HEK293 (cell line): ENCODE results near the gene SYTL1.

Experiments used
- CTCF ChIA-PET: fragments of 350-600 bp; formaldehyde crosslinking; extraction: SDS; loops from one replicate; lab custom pipeline; 2021; ENCODE audit warnings: antibody characterized with exemption; lab: Yijun Ruan, JAX
- POLR2A ChIA-PET: fragments of 300-600 bp; formaldehyde crosslinking; extraction: SDS; loops from one replicate; lab custom pipeline; 2020; ENCODE audit warnings: antibody characterized with exemption, inconsistent platforms; lab: Yijun Ruan, JAX
- H3K27ac ChIP-seq: fragments of 200-500 bp; sonication (Bioruptor generic); 2 replicates; pipeline ENCODE4 v1.5.1; 2014; ENCODE audit warnings: low read depth, low read length, control low read depth, inconsistent platforms; ENCODE audit errors: extremely low read depth
- H3K36me3 ChIP-seq, 2 experiments: fragments of 200-500 bp in 1 of 2; sonication (Bioruptor generic) in 1 of 2; 1 replicate in 1 of 2; 2 replicates in 1 of 2; pipeline ENCODE4 v1.5.1; 2014 to 2017; ENCODE audit warnings: inconsistent platforms in 2 of 2, low read length in 2 of 2; ENCODE audit not compliant: control insufficient read depth in 2 of 2, insufficient read depth in 1 of 2
- H3K4me1 ChIP-seq: fragments of 200-500 bp; sonication (Bioruptor generic); 2 replicates; pipeline ENCODE4 v1.5.1; 2014; ENCODE audit warnings: mild to moderate bottlenecking, low read length, inconsistent platforms; ENCODE audit not compliant: control insufficient read depth, insufficient read depth
- H3K4me3 ChIP-seq: 2 replicates; pipeline ENCODE4 v1.5.1; 2011; ENCODE audit warnings: low read depth, mild to moderate bottlenecking, control low read depth, low read length, moderate library complexity
- H3K9me3 ChIP-seq: fragments of 200-500 bp; sonication (Bioruptor generic); 2 replicates; pipeline ENCODE4 v1.5.1; 2014; ENCODE audit warnings: low read depth, low read length, inconsistent platforms; ENCODE audit not compliant: control insufficient read depth, insufficient read depth
- BCL11B ChIP-seq: fragments of 450-650 bp; formaldehyde crosslinking; IDR thresholded peaks from 2 replicates; pipeline ENCODE4 v1.5.1; 2016; ENCODE audit warnings: low read depth, missing biosample characterization, missing genetic modification characterization
- GLIS1 ChIP-seq: fragments of 450-650 bp; formaldehyde crosslinking; IDR thresholded peaks from 2 replicates; pipeline ENCODE4 v1.5.1; 2016; ENCODE audit warnings: missing biosample characterization, missing genetic modification characterization
- SP2 ChIP-seq: fragments of 450-650 bp; formaldehyde crosslinking; IDR thresholded peaks from 2 replicates; pipeline ENCODE4 v1.5.1; 2016; ENCODE audit warnings: missing biosample characterization, missing genetic modification characterization
- TCF7L2 ChIP-seq: IDR thresholded peaks from 2 replicates; pipeline ENCODE4 v1.6.1; 2011; ENCODE audit warnings: low read depth, mild to moderate bottlenecking, inconsistent platforms, low read length, moderate library complexity, borderline replicate concordance
- ZFP41 ChIP-seq: fragments of 450-650 bp; formaldehyde crosslinking; IDR thresholded peaks from 2 replicates; pipeline ENCODE4 v1.5.1; 2016; ENCODE audit warnings: missing biosample characterization, missing genetic modification characterization, borderline replicate concordance
- ZIC2 ChIP-seq: fragments of 450-650 bp; formaldehyde crosslinking; IDR thresholded peaks from 2 replicates; pipeline ENCODE4 v1.5.1; 2016; ENCODE audit warnings: missing biosample characterization, missing genetic modification characterization
- ZNF214 ChIP-seq: fragments of 450-650 bp; formaldehyde crosslinking; IDR thresholded peaks from 2 replicates; pipeline ENCODE4 v1.5.1; 2017; ENCODE audit warnings: missing biosample characterization, mild to moderate bottlenecking, missing genetic modification characterization, borderline replicate concordance
- ZNF266 ChIP-seq: fragments of 450-650 bp; formaldehyde crosslinking; IDR thresholded peaks from 2 replicates; pipeline ENCODE4 v1.5.1; 2016; ENCODE audit warnings: missing biosample characterization, missing genetic modification characterization, low read depth
- ZNF311 ChIP-seq: fragments of 450-650 bp; formaldehyde crosslinking; IDR thresholded peaks from 2 replicates; pipeline ENCODE4 v1.5.1; 2017; ENCODE audit warnings: missing biosample characterization, missing genetic modification characterization, borderline replicate concordance
- ZNF560 ChIP-seq: fragments of 450-650 bp; formaldehyde crosslinking; IDR thresholded peaks from 2 replicates; pipeline ENCODE4 v1.5.1; 2017; ENCODE audit warnings: missing biosample characterization, missing genetic modification characterization, borderline replicate concordance
- ZNF600 ChIP-seq: fragments of 450-650 bp; formaldehyde crosslinking; IDR thresholded peaks from 2 replicates; pipeline ENCODE4 v1.5.1; 2016; ENCODE audit warnings: missing biosample characterization, missing genetic modification characterization
- ZNF623 ChIP-seq: fragments of 450-650 bp; formaldehyde crosslinking; IDR thresholded peaks from 2 replicates; pipeline ENCODE4 v1.5.1; 2016; ENCODE audit warnings: missing biosample characterization, missing genetic modification characterization
- ZNF658 ChIP-seq: fragments of 450-650 bp; formaldehyde crosslinking; IDR thresholded peaks from 2 replicates; pipeline ENCODE4; 2016; ENCODE audit warnings: missing biosample characterization, missing genetic modification characterization
- ZNF677 ChIP-seq: fragments of 450-650 bp; IDR thresholded peaks from 2 replicates; pipeline ENCODE4 v1.5.0; 2018; ENCODE audit warnings: missing biosample characterization, mild to moderate bottlenecking, missing genetic modification characterization, moderate library complexity
- TF ChIP-seq, protein P1 (sequence below): fragments of 450-650 bp; formaldehyde crosslinking; IDR thresholded peaks from 2 replicates; pipeline ENCODE4 v1.5.1; 2016; ENCODE audit warnings: missing biosample characterization, missing genetic modification characterization, borderline replicate concordance
- TF ChIP-seq, protein P2 (sequence below): fragments of 450-650 bp; formaldehyde crosslinking; IDR thresholded peaks from 2 replicates; pipeline ENCODE4 v1.5.1; 2016; ENCODE audit warnings: missing biosample characterization, missing genetic modification characterization
- TF ChIP-seq, protein P3 (sequence below): IDR thresholded peaks from 2 replicates; pipeline ENCODE4 v1.6.1; 2011; ENCODE audit warnings: mild to moderate bottlenecking, low read depth, low read length, borderline replicate concordance
- TF ChIP-seq, protein P4 (sequence below): fragments of 450-650 bp; formaldehyde crosslinking; IDR thresholded peaks from 2 replicates; pipeline ENCODE4 v1.5.1; 2017; ENCODE audit warnings: missing biosample characterization, missing genetic modification characterization
- TF ChIP-seq, protein P5 (sequence below): fragments of 450-650 bp; formaldehyde crosslinking; conservative IDR thresholded peaks from 2 replicates; pipeline ENCODE4 v1.5.1; 2016; ENCODE audit warnings: low read depth, missing biosample characterization, missing genetic modification characterization
- TF ChIP-seq, protein P6 (sequence below): fragments of 450-650 bp; formaldehyde crosslinking; optimal IDR thresholded peaks from 2 replicates; pipeline ENCODE3; 2016; ENCODE audit warnings: missing biosample characterization, mild to moderate bottlenecking, missing genetic modification characterization
- TF ChIP-seq, protein P7 (sequence below): fragments of 450-650 bp; formaldehyde crosslinking; IDR thresholded peaks from 2 replicates; pipeline ENCODE4 v1.5.1; 2016; ENCODE audit warnings: missing biosample characterization, missing genetic modification characterization, low read depth

The SYTL1 gene

DNA sequence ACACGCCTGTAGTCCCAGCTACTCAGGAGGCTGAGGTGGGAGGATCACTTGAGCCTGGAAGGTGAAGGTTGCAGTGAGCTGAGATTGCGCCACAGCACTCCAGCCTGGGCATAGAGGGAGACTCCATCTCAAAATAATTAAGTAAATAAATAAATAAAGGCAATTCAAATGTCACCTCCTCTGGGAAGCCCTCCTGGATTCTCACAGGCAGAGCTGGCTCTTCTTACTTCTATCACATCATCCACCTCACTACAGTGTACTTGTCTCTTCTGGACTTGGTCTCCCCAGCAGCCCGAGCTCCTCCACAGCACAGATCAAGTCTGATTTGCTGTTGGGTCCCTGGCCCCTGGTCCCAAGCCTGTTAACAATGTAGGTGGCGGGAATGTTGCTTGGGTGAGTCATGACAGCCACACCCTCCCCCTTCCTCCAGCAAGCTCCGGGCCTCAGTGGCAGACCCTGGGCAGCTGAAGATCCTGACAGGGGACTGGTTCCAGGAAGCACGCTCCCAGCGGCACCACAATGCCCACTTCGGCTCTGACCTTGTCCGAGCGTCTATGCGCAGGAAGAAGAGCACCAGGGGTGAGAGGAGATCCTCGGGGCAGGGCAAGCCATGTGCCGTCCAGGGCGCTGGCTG, 5.3 kb downstream of the SYTL1 start (continued):
- TF ChIP-seq ZNF311 (tag by site-specific recombination): no peak
- TF ChIP-seq, protein P1, sequence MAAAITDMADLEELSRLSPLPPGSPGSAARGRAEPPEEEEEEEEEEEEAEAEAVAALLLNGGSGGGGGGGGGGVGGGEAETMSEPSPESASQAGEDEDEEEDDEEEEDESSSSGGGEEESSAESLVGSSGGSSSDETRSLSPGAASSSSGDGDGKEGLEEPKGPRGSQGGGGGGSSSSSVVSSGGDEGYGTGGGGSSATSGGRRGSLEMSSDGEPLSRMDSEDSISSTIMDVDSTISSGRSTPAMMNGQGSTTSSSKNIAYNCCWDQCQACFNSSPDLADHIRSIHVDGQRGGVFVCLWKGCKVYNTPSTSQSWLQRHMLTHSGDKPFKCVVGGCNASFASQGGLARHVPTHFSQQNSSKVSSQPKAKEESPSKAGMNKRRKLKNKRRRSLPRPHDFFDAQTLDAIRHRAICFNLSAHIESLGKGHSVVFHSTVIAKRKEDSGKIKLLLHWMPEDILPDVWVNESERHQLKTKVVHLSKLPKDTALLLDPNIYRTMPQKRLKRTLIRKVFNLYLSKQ (tag by site-specific recombination): no peak
- peak; percentile 35; the same call in 1 of the 2 replicates for TF ChIP-seq ZNF600 (tag by site-specific recombination)
- TF ChIP-seq ZNF560 (tag by site-specific recombination): no peak
- TF ChIP-seq ZFP41 (tag by site-specific recombination): no peak
- TF ChIP-seq ZNF677 (tag by site-specific recombination): no peak
- TF ChIP-seq, protein P2, sequence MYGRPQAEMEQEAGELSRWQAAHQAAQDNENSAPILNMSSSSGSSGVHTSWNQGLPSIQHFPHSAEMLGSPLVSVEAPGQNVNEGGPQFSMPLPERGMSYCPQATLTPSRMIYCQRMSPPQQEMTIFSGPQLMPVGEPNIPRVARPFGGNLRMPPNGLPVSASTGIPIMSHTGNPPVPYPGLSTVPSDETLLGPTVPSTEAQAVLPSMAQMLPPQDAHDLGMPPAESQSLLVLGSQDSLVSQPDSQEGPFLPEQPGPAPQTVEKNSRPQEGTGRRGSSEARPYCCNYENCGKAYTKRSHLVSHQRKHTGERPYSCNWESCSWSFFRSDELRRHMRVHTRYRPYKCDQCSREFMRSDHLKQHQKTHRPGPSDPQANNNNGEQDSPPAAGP (tag by site-specific recombination): 0 out of 2 replicates have a peak, but pooled peaks have one; percentile 39
- TF ChIP-seq, protein P3, sequence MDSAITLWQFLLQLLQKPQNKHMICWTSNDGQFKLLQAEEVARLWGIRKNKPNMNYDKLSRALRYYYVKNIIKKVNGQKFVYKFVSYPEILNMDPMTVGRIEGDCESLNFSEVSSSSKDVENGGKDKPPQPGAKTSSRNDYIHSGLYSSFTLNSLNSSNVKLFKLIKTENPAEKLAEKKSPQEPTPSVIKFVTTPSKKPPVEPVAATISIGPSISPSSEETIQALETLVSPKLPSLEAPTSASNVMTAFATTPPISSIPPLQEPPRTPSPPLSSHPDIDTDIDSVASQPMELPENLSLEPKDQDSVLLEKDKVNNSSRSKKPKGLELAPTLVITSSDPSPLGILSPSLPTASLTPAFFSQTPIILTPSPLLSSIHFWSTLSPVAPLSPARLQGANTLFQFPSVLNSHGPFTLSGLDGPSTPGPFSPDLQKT: no peak

DNA sequence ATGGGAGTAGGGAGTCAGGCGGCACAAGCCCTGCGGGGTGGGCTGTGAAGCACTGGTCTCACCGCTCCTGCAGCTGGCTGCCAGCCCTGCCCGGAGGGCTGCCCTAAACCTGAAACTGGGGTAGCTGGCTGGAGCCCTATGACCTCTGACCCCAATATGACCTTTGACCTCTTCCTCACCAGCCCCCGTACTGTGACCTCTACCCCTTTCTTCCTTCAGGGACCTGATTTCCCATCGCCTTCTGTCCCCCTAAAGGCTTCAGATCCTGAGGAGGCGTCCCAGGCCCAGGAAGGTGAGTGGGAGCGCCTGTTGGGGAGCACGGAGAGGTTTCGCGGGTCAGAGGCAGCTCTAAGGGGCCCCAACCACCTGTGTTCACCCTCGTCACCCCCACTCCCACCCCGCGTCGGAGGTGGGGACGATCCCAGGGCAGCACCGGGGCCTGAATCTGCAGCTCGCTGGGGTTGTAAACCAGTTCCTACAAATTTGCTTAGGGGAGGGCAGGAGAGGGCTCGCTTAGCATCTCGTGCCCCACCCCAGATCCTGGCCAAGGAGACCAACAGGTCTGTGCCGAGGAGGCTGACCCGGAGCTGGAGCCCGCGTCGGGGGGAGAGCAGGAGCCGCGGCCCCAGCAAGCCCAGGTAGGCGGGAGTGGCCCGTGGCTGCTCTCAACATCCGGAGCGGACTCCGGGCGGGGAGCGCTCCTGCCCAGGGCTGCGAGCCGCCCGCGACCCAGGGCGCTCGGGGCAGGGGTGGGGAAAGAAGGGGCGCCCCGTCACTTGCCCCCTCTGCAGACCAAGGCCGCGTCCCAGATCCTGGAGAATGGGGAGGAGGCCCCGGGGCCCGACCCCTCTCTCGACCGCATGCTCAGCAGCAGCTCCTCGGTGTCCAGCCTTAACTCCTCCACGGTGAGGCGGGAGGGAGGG, 7.3 kb downstream of the SYTL1 start:
- CTCF ChIA-PET: interaction anchor here (0.7 to 3.2 kb wide), 6 partner anchors 16 to 46 kb away, joined by 3 to 17 read pairs (median 6); partner anchors contain the start of gene MAP3K6
- Histone ChIP-seq H3K36me3 (peaks cover 0 to 18% of the 10 kb centered on the region in 2 experiments; a peak in 1 of 3 replicates), H3K9me3 (no peaks in the 10 kb centered on the region), H3K4me1 (peaks cover 4% of the 10 kb centered on the region), H3K27ac (no peak overlapping the region), H3K4me3 (peak overlapping the region; percentile 13)
- POLR2A ChIA-PET: interaction anchor here (0.6 to 2.0 kb wide), 9 partner anchors 10 to 449 kb away, joined by 3 to 17 read pairs (median 5); partner anchors contain the start of genes GPATCH3, MAP3K6, SLC9A1 and TMEM222
- TF ChIP-seq ZNF658 (tag by site-specific recombination) (no peak), TCF7L2 (no peak), GLIS1 (tag by site-specific recombination) (peak; percentile 71), BCL11B (tag by site-specific recombination) (peak; percentile 99), ZNF623 (tag by site-specific recombination) (no peak), ZIC2 (tag by site-specific recombination) (no peak), SP2 (peak; percentile 59), ZNF214 (no peak), ZNF266 (tag by site-specific recombination) (no peak)
- TF ChIP-seq, protein P4, sequence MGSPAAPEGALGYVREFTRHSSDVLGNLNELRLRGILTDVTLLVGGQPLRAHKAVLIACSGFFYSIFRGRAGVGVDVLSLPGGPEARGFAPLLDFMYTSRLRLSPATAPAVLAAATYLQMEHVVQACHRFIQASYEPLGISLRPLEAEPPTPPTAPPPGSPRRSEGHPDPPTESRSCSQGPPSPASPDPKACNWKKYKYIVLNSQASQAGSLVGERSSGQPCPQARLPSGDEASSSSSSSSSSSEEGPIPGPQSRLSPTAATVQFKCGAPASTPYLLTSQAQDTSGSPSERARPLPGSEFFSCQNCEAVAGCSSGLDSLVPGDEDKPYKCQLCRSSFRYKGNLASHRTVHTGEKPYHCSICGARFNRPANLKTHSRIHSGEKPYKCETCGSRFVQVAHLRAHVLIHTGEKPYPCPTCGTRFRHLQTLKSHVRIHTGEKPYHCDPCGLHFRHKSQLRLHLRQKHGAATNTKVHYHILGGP (tag by site-specific recombination): no peak
- TF ChIP-seq, protein P5, sequence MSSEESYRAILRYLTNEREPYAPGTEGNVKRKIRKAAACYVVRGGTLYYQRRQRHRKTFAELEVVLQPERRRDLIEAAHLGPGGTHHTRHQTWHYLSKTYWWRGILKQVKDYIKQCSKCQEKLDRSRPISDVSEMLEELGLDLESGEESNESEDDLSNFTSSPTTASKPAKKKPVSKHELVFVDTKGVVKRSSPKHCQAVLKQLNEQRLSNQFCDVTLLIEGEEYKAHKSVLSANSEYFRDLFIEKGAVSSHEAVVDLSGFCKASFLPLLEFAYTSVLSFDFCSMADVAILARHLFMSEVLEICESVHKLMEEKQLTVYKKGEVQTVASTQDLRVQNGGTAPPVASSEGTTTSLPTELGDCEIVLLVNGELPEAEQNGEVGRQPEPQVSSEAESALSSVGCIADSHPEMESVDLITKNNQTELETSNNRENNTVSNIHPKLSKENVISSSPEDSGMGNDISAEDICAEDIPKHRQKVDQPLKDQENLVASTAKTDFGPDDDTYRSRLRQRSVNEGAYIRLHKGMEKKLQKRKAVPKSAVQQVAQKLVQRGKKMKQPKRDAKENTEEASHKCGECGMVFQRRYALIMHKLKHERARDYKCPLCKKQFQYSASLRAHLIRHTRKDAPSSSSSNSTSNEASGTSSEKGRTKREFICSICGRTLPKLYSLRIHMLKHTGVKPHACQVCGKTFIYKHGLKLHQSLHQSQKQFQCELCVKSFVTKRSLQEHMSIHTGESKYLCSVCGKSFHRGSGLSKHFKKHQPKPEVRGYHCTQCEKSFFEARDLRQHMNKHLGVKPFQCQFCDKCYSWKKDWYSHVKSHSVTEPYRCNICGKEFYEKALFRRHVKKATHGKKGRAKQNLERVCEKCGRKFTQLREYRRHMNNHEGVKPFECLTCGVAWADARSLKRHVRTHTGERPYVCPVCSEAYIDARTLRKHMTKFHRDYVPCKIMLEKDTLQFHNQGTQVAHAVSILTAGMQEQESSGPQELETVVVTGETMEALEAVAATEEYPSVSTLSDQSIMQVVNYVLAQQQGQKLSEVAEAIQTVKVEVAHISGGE (tag by site-specific recombination): no peak
- TF ChIP-seq, protein P6, sequence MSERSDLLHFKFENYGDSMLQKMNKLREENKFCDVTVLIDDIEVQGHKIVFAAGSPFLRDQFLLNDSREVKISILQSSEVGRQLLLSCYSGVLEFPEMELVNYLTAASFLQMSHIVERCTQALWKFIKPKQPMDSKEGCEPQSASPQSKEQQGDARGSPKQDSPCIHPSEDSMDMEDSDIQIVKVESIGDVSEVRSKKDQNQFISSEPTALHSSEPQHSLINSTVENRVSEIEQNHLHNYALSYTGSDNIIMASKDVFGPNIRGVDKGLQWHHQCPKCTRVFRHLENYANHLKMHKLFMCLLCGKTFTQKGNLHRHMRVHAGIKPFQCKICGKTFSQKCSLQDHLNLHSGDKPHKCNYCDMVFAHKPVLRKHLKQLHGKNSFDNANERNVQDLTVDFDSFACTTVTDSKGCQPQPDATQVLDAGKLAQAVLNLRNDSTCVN: peak; percentile 63
- TF ChIP-seq, protein P7, sequence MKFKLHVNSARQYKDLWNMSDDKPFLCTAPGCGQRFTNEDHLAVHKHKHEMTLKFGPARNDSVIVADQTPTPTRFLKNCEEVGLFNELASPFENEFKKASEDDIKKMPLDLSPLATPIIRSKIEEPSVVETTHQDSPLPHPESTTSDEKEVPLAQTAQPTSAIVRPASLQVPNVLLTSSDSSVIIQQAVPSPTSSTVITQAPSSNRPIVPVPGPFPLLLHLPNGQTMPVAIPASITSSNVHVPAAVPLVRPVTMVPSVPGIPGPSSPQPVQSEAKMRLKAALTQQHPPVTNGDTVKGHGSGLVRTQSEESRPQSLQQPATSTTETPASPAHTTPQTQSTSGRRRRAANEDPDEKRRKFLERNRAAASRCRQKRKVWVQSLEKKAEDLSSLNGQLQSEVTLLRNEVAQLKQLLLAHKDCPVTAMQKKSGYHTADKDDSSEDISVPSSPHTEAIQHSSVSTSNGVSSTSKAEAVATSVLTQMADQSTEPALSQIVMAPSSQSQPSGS (tag by site-specific recombination): no peak
